ENCODE measurements around the gene SULF2.

Gene SULF2

GRCh38 chr20:47818466-47818865, 33.2 kb upstream of the SULF2 start:
- CTCF ChIA-PET: no interaction called here
- DNase-seq (ENCODE audit: extremely low spot score): no peak
- TF ChIP-seq FOXM1 (IDR thresholded peaks at IDR 0.05; ENCODE audit: borderline replicate concordance) (no peak), L3MBTL2 (conservative IDR thresholded peaks at IDR 0.05) (no peak), ELF4 (IDR thresholded peaks at IDR 0.05) (no peak), NFRKB (IDR thresholded peaks at IDR 0.05) (no peak), ARNT (IDR thresholded peaks at IDR 0.05) (no peak), LEF1 (IDR thresholded peaks at IDR 0.05; ENCODE audit: borderline replicate concordance) (no peak), HDGF (IDR thresholded peaks at IDR 0.05; ENCODE audit: borderline replicate concordance) (no peak), PKNOX1 (IDR thresholded peaks at IDR 0.05) (no peak), SP1 (IDR thresholded peaks at IDR 0.05) (no peak), TARDBP (IDR thresholded peaks at IDR 0.05) (no peak), FOXA1 (IDR thresholded peaks at IDR 0.05) (no peak), ZNF384 (IDR thresholded peaks at IDR 0.05) (no peak), FOXK2 (IDR thresholded peaks at IDR 0.05) (no peak), BHLHE40 (IDR thresholded peaks at IDR 0.05; ENCODE audit: borderline replicate concordance) (no peak), SUZ12 (IDR thresholded peaks at IDR 0.05) (no peak), CTBP1 (IDR thresholded peaks at IDR 0.05; ENCODE audit: borderline replicate concordance) (no peak)
- POLR2A ChIA-PET: no interaction called here

DNA sequence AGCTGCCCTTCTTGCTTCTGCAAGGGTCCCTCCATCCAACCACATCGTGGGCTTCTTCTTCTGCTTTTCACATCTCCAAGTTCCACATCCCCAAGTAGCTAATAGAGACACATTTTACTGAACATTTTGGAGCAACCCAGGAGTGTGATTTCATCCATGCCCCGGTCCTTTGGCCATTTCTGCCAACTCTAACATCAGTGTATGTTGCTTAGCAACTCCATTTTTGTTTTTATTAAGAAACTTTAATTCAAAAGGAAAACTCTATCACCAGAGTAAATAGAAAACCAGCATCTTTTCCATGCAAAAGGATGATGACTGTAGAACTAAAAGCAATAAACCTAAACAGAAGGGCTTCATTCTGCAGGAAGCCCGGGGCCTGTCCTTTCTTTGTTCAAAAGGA, 32.7 kb upstream of the SULF2 start:
- no peak for TF ChIP-seq ELF4 (IDR thresholded peaks at IDR 0.05)
- no peak for TF ChIP-seq CTBP1 (IDR thresholded peaks at IDR 0.05; ENCODE audit: borderline replicate concordance)
- TF ChIP-seq SUZ12 (IDR thresholded peaks at IDR 0.05): no peak
- no peak for TF ChIP-seq HDGF (IDR thresholded peaks at IDR 0.05; ENCODE audit: borderline replicate concordance)
- no peak for TF ChIP-seq L3MBTL2 (conservative IDR thresholded peaks at IDR 0.05)
- no peak for TF ChIP-seq FOXA1 (IDR thresholded peaks at IDR 0.05)
- no peak for TF ChIP-seq NFRKB (IDR thresholded peaks at IDR 0.05)
- no peak for DNase-seq (ENCODE audit: extremely low spot score)
- ChIA-PET POLR2A (no interaction called here), CTCF (no interaction called here)

GRCh38 chr20:47817573-47817972, 32.3 kb upstream of the SULF2 start:
- ChIA-PET CTCF (no interaction called here), POLR2A (no interaction called here)
- TF ChIP-seq ELF4 (IDR thresholded peaks at IDR 0.05) (no peak), SUZ12 (IDR thresholded peaks at IDR 0.05) (no peak), FOXA1 (IDR thresholded peaks at IDR 0.05) (no peak), FOXM1 (IDR thresholded peaks at IDR 0.05; ENCODE audit: borderline replicate concordance) (no peak), FOXK2 (IDR thresholded peaks at IDR 0.05) (no peak), L3MBTL2 (conservative IDR thresholded peaks at IDR 0.05) (no peak), TARDBP (IDR thresholded peaks at IDR 0.05) (no peak), LEF1 (IDR thresholded peaks at IDR 0.05; ENCODE audit: borderline replicate concordance) (no peak), SP1 (IDR thresholded peaks at IDR 0.05) (no peak), PKNOX1 (IDR thresholded peaks at IDR 0.05) (no peak), ARNT (IDR thresholded peaks at IDR 0.05) (no peak), HDGF (IDR thresholded peaks at IDR 0.05; ENCODE audit: borderline replicate concordance) (no peak), NFRKB (IDR thresholded peaks at IDR 0.05) (no peak), ZNF384 (IDR thresholded peaks at IDR 0.05) (no peak), CTBP1 (IDR thresholded peaks at IDR 0.05; ENCODE audit: borderline replicate concordance) (no peak)
- no peak for DNase-seq (ENCODE audit: extremely low spot score)

- ChIA-PET CTCF (no interaction called here), POLR2A (no interaction called here)
- no peak for DNase-seq (ENCODE audit: extremely low spot score)
- no peak for TF ChIP-seq CTBP1 (IDR thresholded peaks at IDR 0.05; ENCODE audit: borderline replicate concordance)
- no peak for TF ChIP-seq HDGF (IDR thresholded peaks at IDR 0.05; ENCODE audit: borderline replicate concordance)
- TF ChIP-seq ELF4 (IDR thresholded peaks at IDR 0.05): no peak
- no peak for TF ChIP-seq SP1 (IDR thresholded peaks at IDR 0.05)
- TF ChIP-seq BHLHE40 (IDR thresholded peaks at IDR 0.05; ENCODE audit: borderline replicate concordance): no peak
- no peak for TF ChIP-seq PKNOX1 (IDR thresholded peaks at IDR 0.05)
- TF ChIP-seq FOXK2 (IDR thresholded peaks at IDR 0.05): no peak
- TF ChIP-seq ARNT (IDR thresholded peaks at IDR 0.05): no peak
Observed at GRCh38 chr20:47816487-47817451, 31.5 kb upstream of the SULF2 start.

DNA sequence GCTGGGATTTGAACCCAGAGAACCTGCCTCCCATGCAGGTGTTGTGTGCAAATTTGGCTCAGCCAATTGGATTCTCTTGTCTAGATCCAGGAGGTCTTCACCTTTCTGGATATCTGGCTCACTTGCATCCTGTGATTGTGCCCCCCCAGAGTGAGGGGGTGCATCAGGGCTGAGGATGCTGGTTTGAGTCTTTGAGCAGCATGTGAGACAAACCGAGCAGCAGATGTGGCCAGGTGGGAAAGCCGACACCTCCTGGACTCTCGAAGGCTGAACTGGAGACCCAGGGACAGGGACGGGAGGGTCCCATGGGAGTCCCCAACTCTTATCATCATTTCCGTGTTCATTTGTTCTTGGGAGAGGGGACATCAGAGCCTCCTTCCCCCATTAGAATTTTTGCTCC, 30.6 kb upstream of the SULF2 start:
- CTCF ChIA-PET: no interaction called here
- DNase-seq (ENCODE audit: extremely low spot score): no peak
- TF ChIP-seq SP1 (IDR thresholded peaks at IDR 0.05) (no peak), L3MBTL2 (conservative IDR thresholded peaks at IDR 0.05) (no peak), PKNOX1 (IDR thresholded peaks at IDR 0.05) (no peak), ARNT (IDR thresholded peaks at IDR 0.05) (no peak), TARDBP (IDR thresholded peaks at IDR 0.05) (no peak), ZNF384 (IDR thresholded peaks at IDR 0.05) (no peak), LEF1 (IDR thresholded peaks at IDR 0.05; ENCODE audit: borderline replicate concordance) (no peak), NFRKB (IDR thresholded peaks at IDR 0.05) (no peak), SUZ12 (IDR thresholded peaks at IDR 0.05) (no peak), HDGF (IDR thresholded peaks at IDR 0.05; ENCODE audit: borderline replicate concordance) (no peak), FOXA1 (IDR thresholded peaks at IDR 0.05) (no peak)
- POLR2A ChIA-PET: no interaction called here
